ENCODE data around the gene MMEL1. TPM values are rescaled to one million over a fixed set of nuclear protein-coding genes. Genes with fewer than 3 reads are reported as not detected.
"Not testable (repeated sequence)": the region's sequence is repeated elsewhere in the genome, so short reads cannot be mapped to it uniquely, and the experiment has no call there.

Gene MMEL1
- polyA plus RNA-seq, 1 of the 3 experiments (the other 2 are of a cell fraction), result 0.16 TPM

DNA sequence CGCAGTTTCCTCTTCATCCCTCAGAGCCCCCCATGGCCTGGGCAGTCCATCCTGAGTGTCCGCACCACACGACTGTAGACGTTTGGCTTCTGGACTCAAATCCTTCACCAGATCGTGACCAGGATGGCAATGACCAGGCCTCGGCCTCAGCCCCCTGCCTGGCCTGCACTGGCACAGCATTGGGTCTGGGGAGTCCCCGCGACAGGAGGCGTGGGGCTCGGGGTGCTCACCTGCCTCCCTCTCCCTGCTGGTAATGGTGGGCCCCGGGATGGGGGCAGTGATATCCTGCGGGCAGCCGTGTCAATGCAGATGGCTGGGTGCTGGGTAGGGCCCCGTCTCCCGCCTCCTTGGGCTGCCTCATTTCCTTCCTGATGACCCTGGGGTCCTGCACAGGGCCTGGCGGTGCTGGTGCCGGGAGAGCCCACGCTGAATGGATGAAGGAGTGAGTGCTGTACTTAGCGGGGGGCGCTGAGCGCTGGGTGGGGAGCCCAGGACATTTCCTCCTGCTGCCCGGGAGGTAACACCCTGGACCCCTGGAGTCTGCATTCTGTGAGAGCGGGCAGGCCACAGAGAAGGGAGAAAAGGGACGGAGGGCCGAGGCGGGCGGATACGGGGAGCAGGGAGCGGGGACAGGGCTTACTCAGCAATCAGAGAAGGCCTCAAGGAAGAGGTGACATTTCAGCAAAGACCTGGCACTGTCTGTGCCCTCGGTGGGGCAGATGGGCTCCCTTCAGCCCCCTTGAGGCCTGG is 78.8 kb downstream of the MMEL1 start:
- H2AFZ ChIP-seq (ENCODE audit: low read depth), result no peak overlapping the region
- no peak overlapping the region for H3K9ac ChIP-seq
- ChIA-PET CTCF (interaction anchor here (0.6 to 3.3 kb wide), 5 partner anchors 11 to 870 kb away, joined by 3 to 16 read pairs (median 6); no protein-coding TSS in a partner anchor), POLR2A (no interaction called here)
- no peaks in the 10 kb centered on the region for H3K9me3 ChIP-seq
- H3F3A ChIP-seq (replicated peaks; ENCODE audit: insufficient read depth), result no peaks in the 10 kb centered on the region
- H3K4me1 ChIP-seq (ENCODE audit: control insufficient read depth in 1 of 2, insufficient read depth in 2 of 2, low read depth in 1 of 2, low read length in 1 of 2), result peaks cover 0 to 4% of the 10 kb centered on the region in 2 experiments; a peak in 1 of 4 replicates
- TF ChIP-seq MEF2A (IDR thresholded peaks at IDR 0.05; ENCODE audit: borderline replicate concordance, low read depth), result no peak
- TF ChIP-seq, protein P1, sequence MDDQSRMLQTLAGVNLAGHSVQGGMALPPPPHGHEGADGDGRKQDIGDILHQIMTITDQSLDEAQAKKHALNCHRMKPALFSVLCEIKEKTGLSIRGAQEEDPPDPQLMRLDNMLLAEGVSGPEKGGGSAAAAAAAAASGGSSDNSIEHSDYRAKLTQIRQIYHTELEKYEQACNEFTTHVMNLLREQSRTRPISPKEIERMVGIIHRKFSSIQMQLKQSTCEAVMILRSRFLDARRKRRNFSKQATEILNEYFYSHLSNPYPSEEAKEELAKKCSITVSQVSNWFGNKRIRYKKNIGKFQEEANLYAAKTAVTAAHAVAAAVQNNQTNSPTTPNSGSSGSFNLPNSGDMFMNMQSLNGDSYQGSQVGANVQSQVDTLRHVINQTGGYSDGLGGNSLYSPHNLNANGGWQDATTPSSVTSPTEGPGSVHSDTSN (IDR thresholded peaks at IDR 0.05), result no peak
- no peak for TF ChIP-seq EP300 (IDR thresholded peaks at IDR 0.05; ENCODE audit: borderline replicate concordance in 1 of 2, low read depth in 1 of 2, low read length in 1 of 2)
- no peak for TF ChIP-seq TEAD4 (IDR thresholded peaks at IDR 0.05; ENCODE audit: borderline replicate concordance, insufficient read depth)
- TF ChIP-seq NFIC (IDR thresholded peaks at IDR 0.05; ENCODE audit: borderline replicate concordance), result no peak
- TF ChIP-seq USF1 (IDR thresholded peaks at IDR 0.05; ENCODE audit: borderline replicate concordance, low read depth), result no peak
- no peak for TF ChIP-seq MXI1 (IDR thresholded peaks at IDR 0.05; ENCODE audit: low read depth, low read length)
- H3K36me3 ChIP-seq (replicated peaks in 1 of 2; ENCODE audit: control insufficient read depth in 1 of 2, insufficient read depth in 2 of 2, low read length in 1 of 2), result no peaks in the 10 kb centered on the region
- H3K4me2 ChIP-seq, result no peak overlapping the region
- no peaks in the 10 kb centered on the region for H3K27me3 ChIP-seq (ENCODE audit: insufficient read depth)
- H3K79me2 ChIP-seq (ENCODE audit: insufficient read depth), result no peaks in the 10 kb centered on the region
- H3K27ac ChIP-seq (ENCODE audit: low read depth in 2 of 2, low read length in 1 of 2), result no peak overlapping the region
- DNase-seq, result no peak
- H4K20me1 ChIP-seq (ENCODE audit: insufficient read depth), result no peaks in the 10 kb centered on the region
- H3K4me3 ChIP-seq (ENCODE audit: low read depth in 2 of 2, low read length in 1 of 2), result no peak overlapping the region
- WGBS (ENCODE audit: low lambda C conversion rate), result 68% methylated on average over 21 of the region's 30 CpGs
- H3K9me2 ChIP-seq, result no peaks in the 10 kb centered on the region

- H3K27me3 ChIP-seq (ENCODE audit: insufficient read depth); H3K4me2 ChIP-seq; H2AFZ ChIP-seq (ENCODE audit: low read depth); CTCF ChIA-PET; H3K9me3 ChIP-seq; POLR2A ChIA-PET; H3K36me3 ChIP-seq (replicated peaks in 1 of 2; ENCODE audit: control insufficient read depth in 1 of 2, insufficient read depth in 2 of 2, low read length in 1 of 2); H3K27ac ChIP-seq (ENCODE audit: low read depth in 2 of 2, low read length in 1 of 2); H3K9ac ChIP-seq; H3F3A ChIP-seq (replicated peaks; ENCODE audit: insufficient read depth); H3K4me1 ChIP-seq (ENCODE audit: control insufficient read depth in 1 of 2, insufficient read depth in 2 of 2, low read depth in 1 of 2, low read length in 1 of 2); H4K20me1 ChIP-seq (ENCODE audit: insufficient read depth); H3K79me2 ChIP-seq (ENCODE audit: insufficient read depth); H3K9me2 ChIP-seq; H3K4me3 ChIP-seq (ENCODE audit: low read depth in 2 of 2, low read length in 1 of 2); DNase-seq: not testable (repeated sequence)
- WGBS (ENCODE audit: low lambda C conversion rate), result 34% methylated on average over 7 of the region's 9 CpGs
Measured at GRCh38 chr1:2553076-2553475, 79.7 kb downstream of the MMEL1 start.

GRCh38 chr1:2552189-2552588 is 80.6 kb downstream of the MMEL1 start:
- Histone ChIP-seq H2AFZ (ENCODE audit: low read depth) (no peak overlapping the region), H3K79me2 (ENCODE audit: insufficient read depth) (no peaks in the 10 kb centered on the region), H3K4me3 (ENCODE audit: low read depth in 2 of 2, low read length in 1 of 2) (no peak overlapping the region), H3K4me2 (no peak overlapping the region), H3K27me3 (ENCODE audit: insufficient read depth) (no peaks in the 10 kb centered on the region), H4K20me1 (ENCODE audit: insufficient read depth) (no peaks in the 10 kb centered on the region), H3K9me2 (no peaks in the 10 kb centered on the region), H3K4me1 (ENCODE audit: control insufficient read depth in 1 of 2, insufficient read depth in 2 of 2, low read depth in 1 of 2, low read length in 1 of 2) (peaks cover 0 to 12% of the 10 kb centered on the region in 2 experiments; a peak in 1 of 4 replicates), H3K27ac (ENCODE audit: low read depth in 2 of 2, low read length in 1 of 2) (no peak overlapping the region), H3K9ac (no peak overlapping the region), H3F3A (replicated peaks; ENCODE audit: insufficient read depth) (no peaks in the 10 kb centered on the region), H3K9me3 (no peaks in the 10 kb centered on the region), H3K36me3 (replicated peaks in 1 of 2; ENCODE audit: control insufficient read depth in 1 of 2, insufficient read depth in 2 of 2, low read length in 1 of 2) (no peaks in the 10 kb centered on the region)
- 85% methylated on average over 26 of the region's 26 CpGs for WGBS (ENCODE audit: low lambda C conversion rate)
- CTCF ChIA-PET, result interaction anchor here (1.0 to 1.3 kb wide), 2 partner anchors 92 to 138 kb away, joined by 4 to 5 read pairs; no protein-coding TSS in a partner anchor
- TF ChIP-seq GABPA (IDR thresholded peaks at IDR 0.05; ENCODE audit: low read depth), result no peak
- TF ChIP-seq, protein P2, sequence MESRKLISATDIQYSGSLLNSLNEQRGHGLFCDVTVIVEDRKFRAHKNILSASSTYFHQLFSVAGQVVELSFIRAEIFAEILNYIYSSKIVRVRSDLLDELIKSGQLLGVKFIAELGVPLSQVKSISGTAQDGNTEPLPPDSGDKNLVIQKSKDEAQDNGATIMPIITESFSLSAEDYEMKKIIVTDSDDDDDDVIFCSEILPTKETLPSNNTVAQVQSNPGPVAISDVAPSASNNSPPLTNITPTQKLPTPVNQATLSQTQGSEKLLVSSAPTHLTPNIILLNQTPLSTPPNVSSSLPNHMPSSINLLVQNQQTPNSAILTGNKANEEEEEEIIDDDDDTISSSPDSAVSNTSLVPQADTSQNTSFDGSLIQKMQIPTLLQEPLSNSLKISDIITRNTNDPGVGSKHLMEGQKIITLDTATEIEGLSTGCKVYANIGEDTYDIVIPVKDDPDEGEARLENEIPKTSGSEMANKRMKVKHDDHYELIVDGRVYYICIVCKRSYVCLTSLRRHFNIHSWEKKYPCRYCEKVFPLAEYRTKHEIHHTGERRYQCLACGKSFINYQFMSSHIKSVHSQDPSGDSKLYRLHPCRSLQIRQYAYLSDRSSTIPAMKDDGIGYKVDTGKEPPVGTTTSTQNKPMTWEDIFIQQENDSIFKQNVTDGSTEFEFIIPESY (IDR thresholded peaks at IDR 0.05; ENCODE audit: borderline replicate concordance, low read depth), result no peak
- TF ChIP-seq RXRA (IDR thresholded peaks at IDR 0.05; ENCODE audit: borderline replicate concordance, low read depth), result no peak
- no peak for TF ChIP-seq SMC3 (IDR thresholded peaks at IDR 0.05; ENCODE audit: low read depth, low read length)
- no peak for TF ChIP-seq POLR2AphosphoS5 (IDR thresholded peaks at IDR 0.05; ENCODE audit: low read depth, low read length)
- POLR2A ChIA-PET, result no interaction called here
- no peak for DNase-seq

- H3F3A ChIP-seq (replicated peaks; ENCODE audit: insufficient read depth); H4K20me1 ChIP-seq (ENCODE audit: insufficient read depth); H3K27me3 ChIP-seq (ENCODE audit: insufficient read depth); H3K9me3 ChIP-seq; H3K36me3 ChIP-seq (replicated peaks in 1 of 2; ENCODE audit: control insufficient read depth in 1 of 2, insufficient read depth in 2 of 2, low read length in 1 of 2); POLR2A ChIA-PET; DNase-seq; H2AFZ ChIP-seq (ENCODE audit: low read depth); H3K4me3 ChIP-seq (ENCODE audit: low read depth in 2 of 2, low read length in 1 of 2); H3K9me2 ChIP-seq; H3K9ac ChIP-seq; H3K4me2 ChIP-seq; H3K79me2 ChIP-seq (ENCODE audit: insufficient read depth); H3K27ac ChIP-seq (ENCODE audit: low read depth in 2 of 2, low read length in 1 of 2): not testable (repeated sequence)
- 70% methylated on average over 5 of the region's 9 CpGs for WGBS (ENCODE audit: low lambda C conversion rate)
- CTCF ChIA-PET, result interaction anchor here (1.0 to 1.3 kb wide), 2 partner anchors 91 to 137 kb away, joined by 4 to 5 read pairs; no protein-coding TSS in a partner anchor
- peaks cover 0 to 15% of the 10 kb centered on the region in 2 experiments; a peak in 1 of 4 replicates for H3K4me1 ChIP-seq (ENCODE audit: control insufficient read depth in 1 of 2, insufficient read depth in 2 of 2, low read depth in 1 of 2, low read length in 1 of 2)
Measured at GRCh38 chr1:2551544-2551943, 81.3 kb downstream of the MMEL1 start.
